Thoracic aorta (tissue), 2 donors: Measurements from ENCODE around the gene RAD21L1. TPM values are rescaled to one million over a fixed set of nuclear protein-coding genes. Genes with fewer than 3 reads are reported as not detected.

Source experiments
- ATAC-seq: fragments of 150-250 bp; one replicate; pipeline ENCODE4 v1.8.0; 2017; ENCODE audit warnings: low read depth; ENCODE audit not compliant: insufficient number of reproducible peaks, low FRiP score
- DNase-seq: peaks from one replicate; pipeline ENCODE4 v3.0.0-alpha.2; 2020; ENCODE audit warnings: low spot score
- H3K27ac ChIP-seq, 2 donors: fragments of 200-600 bp; sonication (generic); 1 replicate in 1 of 2; 2 replicates in 1 of 2; pipeline ENCODE4 v1.5.1; 2016; ENCODE audit warnings: mild to moderate bottlenecking in 2 of 2, moderate library complexity in 2 of 2
- H3K27me3 ChIP-seq: fragments of 200-600 bp; sonication (generic); replicated peaks from 2 replicates; pipeline ENCODE4 v1.6.0; 2016; ENCODE audit warnings: mild to moderate bottlenecking; ENCODE audit not compliant: insufficient read depth
- H3K36me3 ChIP-seq: fragments of 200-600 bp; sonication (generic); one replicate; pipeline ENCODE4 v1.5.1; 2016
- H3K4me1 ChIP-seq, 2 donors: fragments of 200-600 bp; sonication (generic); 1 replicate in 1 of 2; 2 replicates in 1 of 2; pipeline versions ENCODE4 v1.5.1 to v1.6.0; 2016; ENCODE audit warnings: low read depth in 2 of 2, mild to moderate bottlenecking in 1 of 2; ENCODE audit not compliant: control insufficient read depth in 1 of 2
- H3K4me3 ChIP-seq: fragments of 200-600 bp; sonication (generic); 2 replicates; pipeline ENCODE4 v1.5.1; 2016; ENCODE audit warnings: mild to moderate bottlenecking
- H3K9me3 ChIP-seq: fragments of 200-600 bp; sonication (generic); 2 replicates; pipeline ENCODE4 v1.5.1; 2016
- total RNA-seq, 2 donors: library from RNA; depleted of rRNA; stranded (reverse); fragments of >200 nt; gene quantifications; one replicate each; pipeline versions ENCODE4 v1.1.0 to v1.2.3, GENCODE V29; 2016
- TF ChIP-seq, protein P1 (sequence below): fragments of 200-600 bp; sonication (generic); IDR thresholded peaks from one replicate; pipeline ENCODE4 v1.5.1; 2019; ENCODE audit warnings: antibody characterized with exemption

RAD21L1 gene
- total RNA-seq, 2 donors from 2014 or later: not detected

DNA sequence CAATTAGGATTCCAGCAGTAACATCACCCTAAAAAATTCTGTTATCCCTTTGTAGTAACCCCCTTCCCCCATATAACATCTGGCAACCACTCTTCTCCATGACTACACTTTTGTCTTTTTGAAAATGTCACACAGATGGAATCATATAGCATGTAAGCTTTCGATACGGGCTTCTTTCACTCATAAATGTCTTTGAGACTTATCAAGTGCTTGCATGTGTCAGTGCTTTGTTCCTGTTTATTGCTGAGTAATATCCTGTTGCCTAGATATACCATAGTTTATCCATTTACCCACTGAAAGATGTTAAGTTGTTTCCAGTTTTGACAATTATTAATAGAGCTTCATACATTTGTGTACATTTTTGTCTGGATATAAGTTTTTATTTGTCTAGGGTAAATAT lies 29.8 kb downstream of the RAD21L1 start:
- TF ChIP-seq, protein P1, sequence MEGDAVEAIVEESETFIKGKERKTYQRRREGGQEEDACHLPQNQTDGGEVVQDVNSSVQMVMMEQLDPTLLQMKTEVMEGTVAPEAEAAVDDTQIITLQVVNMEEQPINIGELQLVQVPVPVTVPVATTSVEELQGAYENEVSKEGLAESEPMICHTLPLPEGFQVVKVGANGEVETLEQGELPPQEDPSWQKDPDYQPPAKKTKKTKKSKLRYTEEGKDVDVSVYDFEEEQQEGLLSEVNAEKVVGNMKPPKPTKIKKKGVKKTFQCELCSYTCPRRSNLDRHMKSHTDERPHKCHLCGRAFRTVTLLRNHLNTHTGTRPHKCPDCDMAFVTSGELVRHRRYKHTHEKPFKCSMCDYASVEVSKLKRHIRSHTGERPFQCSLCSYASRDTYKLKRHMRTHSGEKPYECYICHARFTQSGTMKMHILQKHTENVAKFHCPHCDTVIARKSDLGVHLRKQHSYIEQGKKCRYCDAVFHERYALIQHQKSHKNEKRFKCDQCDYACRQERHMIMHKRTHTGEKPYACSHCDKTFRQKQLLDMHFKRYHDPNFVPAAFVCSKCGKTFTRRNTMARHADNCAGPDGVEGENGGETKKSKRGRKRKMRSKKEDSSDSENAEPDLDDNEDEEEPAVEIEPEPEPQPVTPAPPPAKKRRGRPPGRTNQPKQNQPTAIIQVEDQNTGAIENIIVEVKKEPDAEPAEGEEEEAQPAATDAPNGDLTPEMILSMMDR: no peak
- no peak overlapping the region for H3K4me3 ChIP-seq
- DNase-seq (no peak), ATAC-seq (no peak)
- H3K27me3 ChIP-seq: no peaks in the 10 kb centered on the region
- H3K27ac ChIP-seq: no peak overlapping the region
- H3K4me1 ChIP-seq: no peaks in the 10 kb centered on the region
- no peaks in the 10 kb centered on the region for H3K9me3 ChIP-seq
- H3K36me3 ChIP-seq: no peaks in the 10 kb centered on the region

DNA sequence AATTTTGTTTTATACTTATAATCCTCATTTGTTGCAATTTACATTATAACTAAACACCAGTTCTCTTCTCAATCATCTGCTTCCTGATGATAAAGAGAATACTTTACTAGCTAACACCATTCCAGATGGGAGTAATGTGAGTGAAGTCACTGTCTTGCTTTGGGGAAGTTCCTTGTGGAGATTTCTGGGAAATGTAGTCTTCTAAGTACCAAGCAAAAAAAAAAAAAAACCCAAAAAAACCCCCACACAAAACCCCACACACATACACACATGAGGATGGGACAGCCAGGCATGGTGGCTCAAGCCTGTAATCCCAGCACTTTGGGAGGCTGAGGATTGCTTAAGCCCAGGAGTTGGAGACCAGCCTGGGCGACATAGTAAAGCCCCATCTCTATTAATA lies 38.0 kb downstream of the RAD21L1 start:
- Histone ChIP-seq H3K36me3 (no peaks in the 10 kb centered on the region), H3K4me1 (peaks cover 3 to 12% of the 10 kb centered on the region in 2 donors), H3K9me3 (no peaks in the 10 kb centered on the region), H3K27ac (no peak overlapping the region), H3K27me3 (no peaks in the 10 kb centered on the region), H3K4me3 (no peak overlapping the region)
- TF ChIP-seq, protein P1: no peak
- ATAC-seq (no peak), DNase-seq (no peak)

DNA sequence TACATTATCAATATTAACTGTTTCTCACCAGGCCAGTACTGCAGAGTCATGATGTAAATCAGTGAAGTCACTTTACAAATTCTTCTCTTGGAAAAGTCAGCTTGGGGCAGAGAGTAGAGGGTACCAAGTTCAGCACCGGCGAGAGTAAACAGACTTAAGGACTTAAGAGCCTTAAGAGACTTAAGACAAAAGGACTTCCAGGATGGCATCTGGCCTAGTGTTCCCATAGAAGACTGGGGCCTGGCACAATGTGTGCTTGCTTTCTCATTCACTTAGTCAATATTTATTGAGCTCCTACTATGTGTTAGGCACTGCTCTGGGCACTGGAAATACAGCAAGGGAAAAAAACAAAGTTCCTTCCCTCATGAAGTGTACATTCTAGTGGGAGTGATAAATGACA lies 38.9 kb downstream of the RAD21L1 start:
- Histone ChIP-seq H3K36me3 (no peaks in the 10 kb centered on the region), H3K4me1 (peaks cover 3 to 12% of the 10 kb centered on the region in 2 donors), H3K4me3 (no peak overlapping the region), H3K9me3 (no peaks in the 10 kb centered on the region), H3K27ac (no peak overlapping the region), H3K27me3 (no peaks in the 10 kb centered on the region)
- TF ChIP-seq, protein P1: no peak
- no peak for DNase-seq
- ATAC-seq: no peak

DNA sequence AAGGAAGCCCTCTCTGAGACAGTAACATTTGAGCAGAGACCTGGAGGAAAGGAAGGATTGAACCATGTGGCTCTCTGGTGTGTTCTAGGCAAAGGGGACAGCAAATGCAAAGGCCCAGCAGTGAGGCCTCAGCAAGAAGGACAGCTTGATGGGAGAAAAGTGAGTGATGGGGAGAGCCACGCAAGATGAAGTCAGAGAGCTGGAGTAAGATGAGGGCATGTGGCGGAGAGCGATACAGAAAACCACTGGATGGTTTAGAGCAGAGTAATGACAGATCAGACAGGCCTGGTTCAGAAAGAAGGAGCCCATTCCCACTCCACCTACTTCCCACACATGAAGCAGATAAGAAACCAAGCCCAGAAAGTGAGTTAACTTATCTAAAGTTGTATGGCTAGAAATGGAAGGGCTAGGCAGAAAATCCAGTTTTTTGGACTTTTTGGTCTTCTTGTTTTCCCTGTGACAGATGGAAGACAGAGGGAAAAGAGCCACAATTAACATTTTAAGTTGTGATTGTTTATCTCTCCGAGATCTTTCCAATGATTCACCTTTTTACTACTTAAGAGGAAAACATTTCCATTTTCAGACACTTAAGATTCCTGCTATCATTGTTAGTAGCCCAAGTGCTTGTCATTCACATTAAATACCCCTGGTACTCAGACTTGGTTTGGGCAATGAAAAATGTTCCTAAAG lies 39.5 kb downstream of the RAD21L1 start:
- ATAC-seq (no peak), DNase-seq (no peak)

DNA sequence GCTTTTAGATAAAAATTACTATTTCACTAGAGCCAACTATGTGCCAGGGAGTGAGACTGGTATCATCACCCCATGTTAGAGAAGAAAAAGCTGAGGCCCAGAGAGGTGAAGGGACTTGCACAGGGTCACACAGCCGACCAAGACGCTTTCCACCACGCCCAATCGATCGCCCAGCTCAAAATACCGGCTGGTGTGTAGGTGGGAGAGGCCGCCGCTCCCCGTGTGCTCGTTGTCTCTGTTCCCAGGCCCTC lies 40.0 kb downstream of the RAD21L1 start:
- peak overlapping the region; percentile 82 for H3K4me3 ChIP-seq
- no peaks in the 10 kb centered on the region for H3K9me3 ChIP-seq
- no peaks in the 10 kb centered on the region for H3K36me3 ChIP-seq
- DNase-seq: no peak
- H3K27ac ChIP-seq: no peak overlapping the region
- H3K27me3 ChIP-seq: no peaks in the 10 kb centered on the region
- peaks cover 3 to 12% of the 10 kb centered on the region in 2 donors for H3K4me1 ChIP-seq
- TF ChIP-seq, protein P1: no peak
- ATAC-seq: no peak

More for the DNA sequence above, 39.5 kb downstream of the RAD21L1 start:
- no peaks in the 10 kb centered on the region for H3K9me3 ChIP-seq
- H3K4me1 ChIP-seq: peaks cover 3 to 12% of the 10 kb centered on the region in 2 donors
- peak overlapping the region; percentile 82 for H3K4me3 ChIP-seq
- no peak overlapping the region for H3K27ac ChIP-seq
- H3K36me3 ChIP-seq: no peaks in the 10 kb centered on the region
- TF ChIP-seq, protein P1: no peak
- H3K27me3 ChIP-seq: no peaks in the 10 kb centered on the region
